Measurements from ENCODE around the gene CEP89. TPM values are rescaled to one million over a fixed set of nuclear protein-coding genes. Genes with fewer than 3 reads are reported as not detected.

CEP89 gene
- total and polyA plus RNA-seq, 4 donors, result 8.7 to 18.7 (median 14.0) TPM

GRCh38 chr19:32896516-32897214 is 75.1 kb downstream of the CEP89 start:
- Histone ChIP-seq H3K4me1 (ENCODE audit: control insufficient read depth in 5 of 5, insufficient read depth in 5 of 5, low read length in 5 of 5) (no peaks in the 10 kb centered on the region), H3K36me3 (ENCODE audit: control insufficient read depth in 4 of 4, insufficient read depth in 4 of 4, low read length in 4 of 4) (peaks cover 9 to 34% (median 24%) of the 10 kb centered on the region in 4 donors), H3K9ac (ENCODE audit: insufficient read depth in 1 of 2, low read length in 2 of 2) (no peak overlapping the region), H3K27ac (ENCODE audit: low read depth in 1 of 2, low read length in 1 of 2) (no peak overlapping the region), H3K4me3 (no peak overlapping the region), H3K9me3 (ENCODE audit: control insufficient read depth in 4 of 4, insufficient read depth in 3 of 4, low read length in 3 of 4) (peaks cover 6 to 18% (median 9%) of the 10 kb centered on the region in 4 donors), H3K27me3 (ENCODE audit: control insufficient read depth in 3 of 3, insufficient read depth in 3 of 3, low read length in 2 of 3) (no peaks in the 10 kb centered on the region)
- no peak for TF ChIP-seq CTCF (IDR thresholded peaks at IDR 0.05; ENCODE audit: control extremely low read depth, extremely low read depth)
- no peak for DNase-seq
- 95 to 100% methylated on average over 1 of the region's 1 CpG for WGBS, 2 donors
- ATAC-seq (ENCODE audit: insufficient read depth, low FRiP score), result no peak

DNA sequence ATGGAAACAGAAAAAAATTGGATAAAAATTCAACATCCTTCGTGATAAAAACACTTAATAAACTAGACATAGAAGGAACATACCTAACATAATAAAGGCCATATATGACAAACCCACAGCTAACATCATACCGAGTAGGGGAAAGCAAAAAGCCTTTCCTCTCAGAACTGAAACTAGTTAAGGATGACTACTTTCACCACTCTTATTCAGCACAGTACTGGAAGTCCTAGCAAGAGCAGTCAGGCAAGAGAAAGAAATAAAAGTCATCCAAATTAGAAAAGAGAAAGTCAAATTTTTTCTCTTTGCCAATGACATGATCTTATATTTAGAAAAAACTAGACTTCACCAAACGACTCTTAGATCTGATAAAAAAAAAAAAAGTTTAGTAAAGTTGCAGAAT is 76.4 kb downstream of the CEP89 start:
- Histone ChIP-seq H3K9me3 (ENCODE audit: control insufficient read depth in 4 of 4, insufficient read depth in 3 of 4, low read length in 3 of 4) (peaks cover 8 to 18% (median 9%) of the 10 kb centered on the region in 4 donors), H3K27me3 (ENCODE audit: control insufficient read depth in 3 of 3, insufficient read depth in 3 of 3, low read length in 2 of 3) (no peaks in the 10 kb centered on the region), H3K4me3 (no peak overlapping the region), H3K27ac (ENCODE audit: low read depth in 1 of 2, low read length in 1 of 2) (no peak overlapping the region), H3K9ac (ENCODE audit: insufficient read depth in 1 of 2, low read length in 2 of 2) (no peak overlapping the region), H3K4me1 (ENCODE audit: control insufficient read depth in 5 of 5, insufficient read depth in 5 of 5, low read length in 5 of 5) (no peaks in the 10 kb centered on the region), H3K36me3 (ENCODE audit: control insufficient read depth in 4 of 4, insufficient read depth in 4 of 4, low read length in 4 of 4) (peaks cover 4 to 44% (median 26%) of the 10 kb centered on the region in 4 donors)
- no peak for DNase-seq
- ATAC-seq (ENCODE audit: insufficient read depth, low FRiP score), result no peak
- TF ChIP-seq CTCF (IDR thresholded peaks at IDR 0.05; ENCODE audit: control extremely low read depth, extremely low read depth), result no peak
- WGBS, 2 donors, result 90 to 93% methylated on average over 3 of the region's 3 CpGs

GRCh38 chr19:32891609-32892008 is 80.1 kb downstream of the CEP89 start:
- 92 to 94% methylated on average over 2 of the region's 2 CpGs for WGBS, 2 donors
- no peak overlapping the region for H3K9ac ChIP-seq (ENCODE audit: insufficient read depth in 1 of 2, low read length in 2 of 2)
- no peak overlapping the region for H3K27ac ChIP-seq (ENCODE audit: low read depth in 1 of 2, low read length in 1 of 2)
- peaks cover 8 to 18% (median 9%) of the 10 kb centered on the region in 4 donors for H3K9me3 ChIP-seq (ENCODE audit: control insufficient read depth in 4 of 4, insufficient read depth in 3 of 4, low read length in 3 of 4)
- H3K4me1 ChIP-seq (ENCODE audit: control insufficient read depth in 5 of 5, insufficient read depth in 5 of 5, low read length in 5 of 5), result no peaks in the 10 kb centered on the region
- H3K27me3 ChIP-seq (ENCODE audit: control insufficient read depth in 3 of 3, insufficient read depth in 3 of 3, low read length in 2 of 3), result no peaks in the 10 kb centered on the region
- H3K36me3 ChIP-seq (ENCODE audit: control insufficient read depth in 4 of 4, insufficient read depth in 4 of 4, low read length in 4 of 4), result peaks cover 6 to 34% (median 22%) of the 10 kb centered on the region in 4 donors
- ATAC-seq (ENCODE audit: insufficient read depth, low FRiP score) (no peak), DNase-seq (no peak)
- H3K4me3 ChIP-seq, result no peak overlapping the region
- no peak for TF ChIP-seq CTCF (IDR thresholded peaks at IDR 0.05; ENCODE audit: control extremely low read depth, extremely low read depth)

Measured in lung (tissue), 12 donors.